SH-SY5Y (cell line): ENCODE results near the gene ZNG1E.
"Not testable (repeated sequence)": the region's sequence is repeated elsewhere in the genome, so short reads cannot be mapped to it uniquely, and the experiment has no call there.

Experiments
- GATA2 ChIP-seq: IDR thresholded peaks from 2 replicates; pipeline ENCODE4 v1.6.1; 2011; ENCODE audit warnings: mild to moderate bottlenecking, low read depth, low read length
- GATA3 ChIP-seq: IDR thresholded peaks from 2 replicates; pipeline ENCODE4 v1.6.1; 2011; ENCODE audit warnings: low read depth, mild to moderate bottlenecking, low read length, moderate library complexity

The ZNG1E gene

DNA sequence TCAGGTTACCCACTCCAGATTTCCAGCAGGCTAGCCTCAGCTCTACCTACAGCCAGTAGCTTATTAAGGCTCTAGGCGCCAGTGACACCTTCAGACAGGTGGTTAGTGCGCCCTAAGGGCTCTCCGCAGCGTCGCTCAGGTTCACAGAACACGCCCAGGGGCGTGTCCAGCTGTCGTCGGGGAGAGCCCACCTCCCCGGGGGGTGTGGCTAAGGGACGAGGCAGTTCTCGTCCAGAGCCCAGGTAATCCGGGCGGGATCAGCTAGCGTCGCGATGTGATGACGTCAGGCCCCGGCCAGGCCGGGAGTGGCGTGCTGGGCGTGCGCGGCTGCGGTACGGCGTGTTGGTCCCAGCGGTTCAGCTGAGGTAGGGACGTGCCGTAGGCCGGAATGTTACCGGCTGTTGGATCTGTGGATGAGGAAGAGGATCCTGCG, at the start of gene ZNG1E:
Gene ZNG1E (plus strand): TSS at position 340 of the 433 bp plus-strand sequence. CDS start 49 bp downstream, at position 389.
- not testable (repeated sequence) for TF ChIP-seq GATA2, GATA3

DNA sequence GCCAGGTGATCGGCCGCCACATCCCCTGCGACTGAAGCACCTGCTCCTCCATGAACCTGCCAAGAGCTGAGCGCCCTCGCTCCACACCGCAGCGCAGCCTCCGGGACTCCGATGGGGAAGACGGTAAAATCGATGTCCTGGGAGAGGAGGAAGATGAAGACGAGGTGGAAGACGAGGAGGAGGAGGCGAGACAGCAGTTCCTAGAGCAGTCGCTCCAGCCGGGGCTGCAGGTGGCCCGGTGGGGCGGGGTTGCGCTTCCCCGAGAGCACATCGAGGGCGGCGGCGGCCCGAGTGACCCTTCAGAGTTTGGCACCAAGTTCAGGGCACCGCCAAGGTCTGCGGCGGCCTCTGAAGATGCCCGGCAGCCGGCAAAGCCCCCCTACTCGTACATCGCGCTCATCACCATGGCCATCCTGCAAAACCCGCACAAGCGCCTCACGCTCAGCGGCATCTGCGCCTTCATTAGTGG, 61.4 kb downstream of the ZNG1E start, which contains the start of gene FOXD4L4:
Gene FOXD4L4 (plus strand): TSS at position 51 of the 469 bp plus-strand sequence. CDS start 0 bp downstream, at position 51.
- not testable (repeated sequence) for TF ChIP-seq GATA2, GATA3
